ENCODE measurements around the gene EDIL3. TPM values are rescaled to one million over a fixed set of nuclear protein-coding genes. Genes with fewer than 3 reads are reported as not detected.

EDIL3 gene
- total and polyA plus RNA-seq, 2 donors (not counting 3 experiments of a cell fraction or from before 2014, with no cell fraction given): 9.1 to 28.8 TPM

DNA sequence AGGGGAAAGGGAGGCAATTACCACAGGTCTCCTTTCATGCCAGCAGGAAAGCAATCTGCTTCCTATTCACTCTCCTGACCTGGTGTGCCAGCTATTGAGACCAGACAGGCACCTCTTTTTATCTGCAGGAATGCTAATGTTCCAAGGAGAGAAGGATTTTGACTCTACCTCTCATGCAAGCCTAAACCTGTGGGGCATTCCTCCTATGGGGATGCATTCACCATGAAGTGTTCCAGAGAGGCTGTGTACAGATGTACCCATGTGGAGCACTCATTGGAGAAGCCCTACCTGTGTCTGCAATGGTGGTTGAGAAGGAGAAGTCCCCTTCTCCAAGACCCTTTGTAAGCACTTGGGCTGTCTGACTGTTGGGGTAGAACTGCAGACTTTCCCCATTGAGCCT is 45.4 kb upstream of the EDIL3 start:
- no peaks in the 10 kb centered on the region for H3K79me2 ChIP-seq (ENCODE audit: control insufficient read depth, insufficient read depth, low read length)
- no peak overlapping the region for H3K4me3 ChIP-seq (replicated peaks in 1 of 3; ENCODE audit: insufficient read depth in 1 of 3, low read depth in 1 of 3, low read length in 3 of 3)
- H2AFZ ChIP-seq (ENCODE audit: low read depth, low read length): no peak overlapping the region
- no peaks in the 10 kb centered on the region for H3K9me1 ChIP-seq (replicated peaks; ENCODE audit: control insufficient read depth, extremely low read depth, insufficient read depth, low read length)
- H3K27ac ChIP-seq (ENCODE audit: insufficient read depth, low read depth, low read length): no peak overlapping the region
- no peaks in the 10 kb centered on the region for H3K4me1 ChIP-seq (ENCODE audit: control insufficient read depth, extremely low read depth, insufficient read depth, low read length)
- H3K4me2 ChIP-seq (ENCODE audit: insufficient read depth, low read length): no peak overlapping the region
- H3K9me3 ChIP-seq (replicated peaks; ENCODE audit: control insufficient read depth, insufficient read depth, low read length): no peaks in the 10 kb centered on the region
- no peak overlapping the region for H3K9ac ChIP-seq (replicated peaks; ENCODE audit: extremely low read depth, insufficient read depth, low read length)
- no peaks in the 10 kb centered on the region for H4K20me1 ChIP-seq (replicated peaks; ENCODE audit: control insufficient read depth, extremely low read depth, insufficient read depth, low read length)
- intact Hi-C loops (cut with micrococcal nuclease) (no loop called here), dilution Hi-C loops (cut with MboI; ENCODE audit: extremely low pct_ligation_motif_present, low sequenced_read_pairs) (no loop called here)
- no peaks in the 10 kb centered on the region for H3K36me3 ChIP-seq (ENCODE audit: control insufficient read depth in 2 of 2, extremely low read depth in 1 of 2, insufficient read depth in 2 of 2, low read length in 2 of 2)
- FAIRE-seq: no peak
- no peak for DNase-seq (ENCODE audit: low read depth, low spot score)
- TF ChIP-seq, protein P1, sequence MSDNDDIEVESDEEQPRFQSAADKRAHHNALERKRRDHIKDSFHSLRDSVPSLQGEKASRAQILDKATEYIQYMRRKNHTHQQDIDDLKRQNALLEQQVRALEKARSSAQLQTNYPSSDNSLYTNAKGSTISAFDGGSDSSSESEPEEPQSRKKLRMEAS (IDR thresholded peaks at IDR 0.05; ENCODE audit: insufficient read depth, insufficient read length): no peak
- no peak for TF ChIP-seq EZH2 (IDR thresholded peaks at IDR 0.05; ENCODE audit: borderline replicate concordance, low read depth, low read length, severe bottlenecking)
- TF ChIP-seq GATA2 (IDR thresholded peaks at IDR 0.05; ENCODE audit: insufficient read depth, insufficient read length, low read depth, low read length): no peak
- no peak for TF ChIP-seq MYC (IDR thresholded peaks at IDR 0.05; ENCODE audit: low read depth, low read length)
- TF ChIP-seq, protein P2, sequence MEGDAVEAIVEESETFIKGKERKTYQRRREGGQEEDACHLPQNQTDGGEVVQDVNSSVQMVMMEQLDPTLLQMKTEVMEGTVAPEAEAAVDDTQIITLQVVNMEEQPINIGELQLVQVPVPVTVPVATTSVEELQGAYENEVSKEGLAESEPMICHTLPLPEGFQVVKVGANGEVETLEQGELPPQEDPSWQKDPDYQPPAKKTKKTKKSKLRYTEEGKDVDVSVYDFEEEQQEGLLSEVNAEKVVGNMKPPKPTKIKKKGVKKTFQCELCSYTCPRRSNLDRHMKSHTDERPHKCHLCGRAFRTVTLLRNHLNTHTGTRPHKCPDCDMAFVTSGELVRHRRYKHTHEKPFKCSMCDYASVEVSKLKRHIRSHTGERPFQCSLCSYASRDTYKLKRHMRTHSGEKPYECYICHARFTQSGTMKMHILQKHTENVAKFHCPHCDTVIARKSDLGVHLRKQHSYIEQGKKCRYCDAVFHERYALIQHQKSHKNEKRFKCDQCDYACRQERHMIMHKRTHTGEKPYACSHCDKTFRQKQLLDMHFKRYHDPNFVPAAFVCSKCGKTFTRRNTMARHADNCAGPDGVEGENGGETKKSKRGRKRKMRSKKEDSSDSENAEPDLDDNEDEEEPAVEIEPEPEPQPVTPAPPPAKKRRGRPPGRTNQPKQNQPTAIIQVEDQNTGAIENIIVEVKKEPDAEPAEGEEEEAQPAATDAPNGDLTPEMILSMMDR (IDR thresholded peaks at IDR 0.05; ENCODE audit: extremely low read depth in 1 of 2, insufficient read depth in 1 of 2, low read depth in 1 of 2, low read length in 2 of 2): no peak
- no peak for TF ChIP-seq FOS (IDR thresholded peaks at IDR 0.05; ENCODE audit: borderline replicate concordance, insufficient read depth, low read length)
- no peak for TF ChIP-seq POLR2AphosphoS5 (IDR thresholded peaks at IDR 0.05; ENCODE audit: insufficient read depth, low read depth, low read length)
- TF ChIP-seq JUN (IDR thresholded peaks at IDR 0.05; ENCODE audit: borderline replicate concordance, insufficient read depth, insufficient read length, low read depth): no peak
- no peak for TF ChIP-seq POLR2A (IDR thresholded peaks at IDR 0.05; ENCODE audit: low read depth, low read length)
- CTCF ChIA-PET: no interaction called here
- no peaks in the 10 kb centered on the region for H3K27me3 ChIP-seq (ENCODE audit: control insufficient read depth in 2 of 2, insufficient read depth in 2 of 2, low read length in 2 of 2)
- POLR2A ChIA-PET: no interaction called here
- no TSS peak for BruUV-seq (replicated peaks)
